Measurements from ENCODE around the gene GPSM1.

Gene GPSM1

DNA sequence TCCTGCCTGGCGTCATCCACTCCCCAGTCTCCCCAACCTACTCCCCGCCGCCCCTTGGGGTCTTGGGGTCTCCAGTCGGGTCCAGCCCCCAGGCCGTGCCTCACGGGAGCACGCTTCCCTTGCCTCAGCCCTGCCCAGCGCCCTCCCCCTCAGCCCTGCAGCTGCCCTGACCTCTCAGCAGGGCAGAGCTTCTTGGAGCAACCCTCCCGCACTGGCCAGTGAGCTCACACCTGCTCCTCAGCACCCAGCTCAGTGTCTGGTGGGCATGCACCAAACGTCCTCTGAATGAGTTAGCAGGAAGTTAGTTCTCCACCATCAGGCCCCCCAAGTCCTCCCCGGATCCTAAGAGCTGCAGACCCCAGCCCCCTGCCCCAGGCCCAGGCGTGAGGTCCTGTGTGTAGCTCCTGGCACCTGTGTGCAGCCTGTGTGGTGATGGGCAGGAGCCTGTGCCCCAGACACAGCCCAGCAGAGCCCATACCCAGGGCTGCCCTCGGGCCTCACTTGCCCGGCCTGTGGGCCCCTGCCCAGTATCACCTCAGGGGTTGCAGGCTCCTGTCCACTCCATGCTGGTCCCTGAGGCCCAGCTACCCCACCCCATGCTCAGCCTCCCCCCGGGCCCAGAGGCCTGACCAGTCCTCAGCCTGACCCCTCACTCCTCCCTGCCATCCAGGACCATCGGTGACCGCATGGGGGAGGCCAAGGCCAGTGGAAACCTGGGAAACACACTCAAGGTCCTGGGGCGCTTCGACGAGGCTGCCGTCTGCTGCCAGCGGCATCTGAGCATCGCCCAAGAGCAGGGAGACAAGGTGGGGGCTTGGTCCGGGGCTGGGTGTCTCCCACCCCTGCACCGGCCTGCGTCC is 8.2 kb downstream of the GPSM1 start:
- DNase-seq, result no peak

DNA sequence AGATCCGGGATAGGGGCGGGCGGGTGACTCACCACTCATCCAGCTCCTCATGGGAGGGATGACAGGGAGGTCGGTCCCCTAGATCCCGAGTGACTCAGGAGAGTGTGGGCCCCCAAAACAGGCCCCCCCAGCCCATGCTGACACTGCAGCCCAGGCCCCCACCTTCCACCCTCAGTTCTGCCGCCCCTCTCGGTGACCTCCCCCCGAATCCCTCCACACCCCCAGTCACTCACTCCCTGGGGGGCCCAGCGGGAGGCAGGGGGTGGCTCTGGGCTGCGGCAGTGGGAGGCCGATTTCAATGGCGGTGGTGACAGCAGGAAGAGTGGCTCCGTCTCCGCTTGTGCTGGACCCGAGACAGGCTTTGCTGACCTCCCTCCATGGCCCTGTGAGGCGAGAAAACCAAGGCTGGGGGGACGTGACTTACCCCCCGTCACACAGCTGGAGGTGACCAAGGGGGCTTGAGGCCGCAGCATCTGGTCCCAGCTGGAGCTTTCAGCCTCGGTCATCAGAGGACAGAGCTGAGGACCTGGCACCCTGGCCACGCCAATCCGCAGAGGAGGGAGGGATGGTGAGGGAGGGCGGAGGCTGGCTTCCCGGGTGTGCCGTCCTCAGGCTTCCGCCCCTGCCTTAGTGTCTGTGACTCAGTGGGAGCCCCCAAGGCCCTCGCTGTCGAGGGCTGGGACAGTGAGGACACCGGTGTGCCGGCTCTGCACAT is 9.0 kb downstream of the GPSM1 start:
- DNase-seq, result no peak

DNA sequence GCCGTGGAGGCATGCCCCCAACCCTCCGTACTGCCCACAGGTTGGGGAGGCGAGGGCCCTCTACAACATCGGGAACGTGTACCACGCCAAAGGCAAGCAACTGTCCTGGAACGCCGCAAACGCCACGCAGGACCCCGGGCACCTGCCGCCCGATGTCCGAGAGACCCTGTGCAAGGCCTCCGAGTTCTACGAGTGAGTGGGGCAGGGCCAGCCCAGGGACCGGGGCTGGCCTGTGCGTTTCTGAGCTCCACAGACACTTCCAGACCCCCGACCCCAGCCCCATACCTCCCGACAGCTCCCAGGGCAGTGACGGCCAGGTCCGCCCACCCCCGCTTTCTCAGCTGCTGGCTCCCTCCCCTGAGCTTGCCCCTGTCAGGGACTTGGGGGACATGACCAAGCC is 9.5 kb downstream of the GPSM1 start:
- DNase-seq, result no peak

DNA sequence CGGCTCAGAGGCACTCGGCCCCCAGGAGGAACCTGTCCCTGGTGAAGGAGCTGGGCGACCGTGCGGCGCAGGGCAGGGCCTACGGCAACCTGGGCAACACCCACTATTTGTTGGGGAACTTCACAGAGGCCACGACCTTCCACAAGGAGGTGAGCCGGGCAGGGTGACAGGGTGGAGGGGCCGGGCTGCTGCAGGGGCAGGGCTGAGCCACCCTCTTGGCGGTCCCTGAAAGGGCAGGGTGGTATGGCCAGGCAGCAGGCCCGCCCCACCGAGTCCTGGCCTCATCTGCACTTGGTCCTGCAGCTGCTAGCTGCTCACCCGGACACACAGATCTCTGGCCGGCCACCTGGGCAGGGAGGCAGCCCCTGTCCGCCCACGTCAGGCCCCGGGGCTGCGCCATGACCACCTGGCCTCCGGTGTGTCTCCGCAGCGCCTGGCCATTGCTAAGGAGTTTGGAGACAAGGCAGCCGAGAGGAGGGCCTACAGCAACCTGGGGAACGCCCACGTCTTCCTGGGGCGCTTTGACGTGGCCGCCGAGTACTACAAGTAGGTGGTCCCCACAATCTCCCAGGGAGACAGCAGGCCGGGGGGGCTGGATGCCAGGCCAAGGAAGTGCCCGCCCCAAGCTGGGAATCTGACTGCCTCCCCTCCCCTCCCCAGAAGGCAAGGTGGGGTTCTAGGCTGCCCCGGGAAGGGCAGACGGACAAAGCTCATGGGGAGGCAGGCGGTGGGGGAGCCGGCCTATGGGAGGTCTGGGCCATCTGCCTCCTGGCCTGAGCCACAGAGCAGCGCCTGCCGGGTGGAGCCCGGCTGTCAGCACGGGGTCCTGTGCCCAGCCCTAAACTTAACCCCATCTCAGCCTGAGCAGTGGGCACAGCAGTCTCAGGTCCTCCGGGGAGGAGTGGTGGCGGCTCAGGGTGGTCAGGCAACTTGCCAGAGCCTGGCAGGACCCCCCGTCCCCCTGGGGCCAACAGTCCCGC is 10.4 kb downstream of the GPSM1 start:
- no peak for DNase-seq

DNA sequence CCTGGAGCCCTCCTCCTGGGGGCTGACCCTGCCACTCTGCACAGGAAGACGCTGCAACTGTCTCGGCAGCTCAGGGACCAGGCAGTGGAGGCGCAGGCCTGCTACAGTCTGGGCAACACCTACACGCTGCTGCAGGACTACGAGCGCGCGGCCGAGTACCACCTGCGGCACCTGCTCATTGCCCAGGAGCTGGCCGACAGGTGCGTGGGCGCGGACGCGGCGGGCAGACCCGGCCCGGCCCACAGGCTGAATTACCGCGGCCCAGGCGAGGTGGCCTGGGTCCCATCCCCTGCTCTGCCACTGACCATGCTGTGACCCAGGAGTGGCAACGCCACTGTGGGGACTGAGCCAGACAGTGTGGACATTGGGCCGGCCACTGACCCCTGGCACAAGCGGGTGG is 11.2 kb downstream of the GPSM1 start:
- no peak for DNase-seq

DNA sequence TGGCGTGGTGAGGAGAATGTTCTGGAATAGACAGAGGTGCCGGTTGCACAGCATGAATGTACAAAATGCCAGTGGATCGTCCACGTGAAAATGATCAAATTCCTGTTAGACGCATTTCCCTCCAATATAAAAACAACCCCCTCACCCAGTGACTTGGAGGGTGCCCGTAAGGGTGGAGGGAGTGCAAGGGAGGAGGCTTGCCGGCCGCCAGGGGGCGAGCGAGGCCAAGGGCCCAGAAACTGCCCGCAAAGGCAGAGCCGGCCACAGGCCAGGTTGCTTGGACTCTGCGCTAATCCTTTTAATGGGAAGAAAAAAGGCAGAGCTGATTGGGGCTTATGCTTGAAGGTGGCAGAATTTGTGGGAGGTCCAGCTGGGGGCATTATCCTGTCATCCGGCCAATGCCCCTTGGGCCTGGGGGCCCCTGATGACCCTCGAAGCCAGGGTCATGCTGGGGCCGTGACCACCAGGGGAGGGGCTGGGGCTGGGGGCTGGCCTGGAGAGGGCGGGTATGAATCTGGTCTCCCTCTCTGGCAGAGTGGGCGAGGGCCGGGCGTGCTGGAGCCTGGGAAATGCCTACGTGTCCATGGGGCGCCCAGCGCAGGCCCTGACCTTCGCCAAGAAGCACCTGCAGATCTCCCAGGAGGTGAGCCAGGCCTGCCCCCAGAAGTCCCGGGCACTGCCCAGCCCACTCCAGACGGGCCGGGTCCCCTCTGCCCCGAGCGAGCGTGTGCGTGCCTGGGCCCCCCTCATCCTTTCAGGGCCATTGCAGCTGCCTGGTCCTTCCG is 12.0 kb downstream of the GPSM1 start:
- peak; percentile 79 for DNase-seq

DNA sequence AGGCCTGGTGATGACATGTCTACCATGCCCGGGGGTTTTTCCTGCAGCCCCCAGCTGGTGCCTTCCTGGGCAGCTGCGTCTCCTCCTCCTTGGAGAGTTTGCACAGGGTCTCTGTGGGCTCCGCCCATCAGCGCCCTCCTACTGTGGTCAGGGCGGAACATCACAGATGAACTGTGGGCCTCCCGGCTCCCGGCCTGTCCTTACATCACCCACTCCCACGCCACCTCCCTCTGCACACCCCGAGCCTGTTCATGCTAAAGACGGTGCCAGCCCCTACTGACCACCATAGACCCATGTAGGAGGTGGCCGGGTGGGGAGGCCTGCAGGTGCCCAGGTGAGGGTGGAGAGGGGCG is 12.6 kb downstream of the GPSM1 start:
- no peak for DNase-seq

DNA sequence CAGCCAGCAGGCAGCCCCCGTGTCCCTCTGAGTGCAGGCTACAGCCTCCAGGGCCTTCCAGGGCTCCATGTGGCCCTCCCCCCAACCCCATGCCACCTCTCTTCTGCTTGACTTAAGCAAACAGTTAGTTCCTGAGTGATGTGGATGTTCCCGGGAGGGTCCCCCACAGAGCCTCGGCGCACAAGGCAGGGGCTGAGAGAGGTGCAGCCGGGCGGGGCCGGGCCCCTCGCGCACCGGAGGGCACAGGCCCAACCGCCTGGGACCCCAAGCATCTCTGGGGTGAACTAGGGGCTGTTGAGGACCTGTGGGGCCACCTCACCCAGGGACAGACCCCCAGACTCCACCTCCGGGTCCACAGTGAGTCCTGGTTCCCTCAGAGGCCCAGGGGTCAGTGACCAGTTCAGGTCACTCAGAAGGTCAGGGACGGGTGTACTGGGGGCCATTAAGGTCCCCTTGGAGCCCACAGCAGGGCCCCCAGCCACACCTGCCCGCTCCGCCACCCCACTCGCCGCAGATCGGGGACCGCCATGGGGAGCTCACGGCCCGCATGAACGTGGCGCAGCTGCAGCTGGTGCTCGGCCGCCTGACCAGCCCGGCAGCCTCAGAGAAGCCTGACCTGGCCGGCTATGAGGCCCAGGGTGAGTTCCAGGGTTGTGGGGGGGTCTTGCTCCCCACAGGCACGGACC is 13.2 kb downstream of the GPSM1 start:
- no peak for DNase-seq

DNA sequence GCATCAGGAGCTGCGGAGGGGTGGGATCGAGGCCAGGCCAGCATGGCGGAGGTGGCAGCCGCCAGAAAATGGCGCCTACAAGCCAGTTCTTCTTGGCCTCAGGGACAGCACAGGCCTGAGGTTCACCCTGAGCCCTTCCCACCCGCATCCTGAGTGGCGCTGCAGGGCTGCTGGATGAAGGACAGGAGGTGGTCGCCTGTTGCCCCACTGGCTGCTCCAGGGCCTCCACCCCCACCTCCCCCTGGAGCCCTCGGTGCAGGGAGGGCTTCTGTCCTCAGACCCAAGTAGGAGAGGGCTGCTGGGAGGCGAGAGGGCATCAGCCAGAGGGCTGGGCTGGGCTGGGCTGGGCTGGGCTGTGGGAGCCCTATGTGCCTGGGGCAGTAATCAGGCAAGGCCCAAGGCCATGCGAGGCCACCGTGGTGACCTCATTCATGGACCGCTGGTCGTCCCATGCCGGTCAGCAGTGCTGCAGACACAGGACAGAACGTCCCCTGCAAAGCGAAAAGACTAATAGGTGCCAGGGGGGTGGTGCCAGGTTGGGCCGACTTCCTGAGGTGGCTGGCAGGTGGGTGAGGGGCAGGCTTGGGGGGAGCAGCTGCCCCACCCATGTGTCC is 13.8 kb downstream of the GPSM1 start:
- no peak for DNase-seq

DNA sequence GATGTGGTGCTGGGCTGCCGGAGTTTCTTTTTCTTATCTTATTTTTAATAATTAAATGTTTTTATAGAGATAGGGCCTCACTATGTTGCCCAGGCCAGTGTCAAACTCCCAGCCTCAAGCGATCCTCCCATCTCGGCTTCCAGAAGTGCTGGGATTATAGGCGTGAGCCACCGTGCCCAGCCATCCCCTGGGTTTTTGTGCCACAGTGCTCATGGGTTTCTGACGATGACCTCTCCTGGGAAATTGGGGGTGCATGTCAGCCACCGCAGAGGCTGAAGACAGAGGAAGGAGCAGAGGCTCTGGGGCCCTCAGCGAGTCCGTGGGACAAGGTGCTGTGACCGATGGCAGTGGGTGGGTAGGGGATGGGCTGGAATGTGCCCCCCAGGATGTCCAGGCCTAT is 14.4 kb downstream of the GPSM1 start:
- DNase-seq, result no peak

DNA sequence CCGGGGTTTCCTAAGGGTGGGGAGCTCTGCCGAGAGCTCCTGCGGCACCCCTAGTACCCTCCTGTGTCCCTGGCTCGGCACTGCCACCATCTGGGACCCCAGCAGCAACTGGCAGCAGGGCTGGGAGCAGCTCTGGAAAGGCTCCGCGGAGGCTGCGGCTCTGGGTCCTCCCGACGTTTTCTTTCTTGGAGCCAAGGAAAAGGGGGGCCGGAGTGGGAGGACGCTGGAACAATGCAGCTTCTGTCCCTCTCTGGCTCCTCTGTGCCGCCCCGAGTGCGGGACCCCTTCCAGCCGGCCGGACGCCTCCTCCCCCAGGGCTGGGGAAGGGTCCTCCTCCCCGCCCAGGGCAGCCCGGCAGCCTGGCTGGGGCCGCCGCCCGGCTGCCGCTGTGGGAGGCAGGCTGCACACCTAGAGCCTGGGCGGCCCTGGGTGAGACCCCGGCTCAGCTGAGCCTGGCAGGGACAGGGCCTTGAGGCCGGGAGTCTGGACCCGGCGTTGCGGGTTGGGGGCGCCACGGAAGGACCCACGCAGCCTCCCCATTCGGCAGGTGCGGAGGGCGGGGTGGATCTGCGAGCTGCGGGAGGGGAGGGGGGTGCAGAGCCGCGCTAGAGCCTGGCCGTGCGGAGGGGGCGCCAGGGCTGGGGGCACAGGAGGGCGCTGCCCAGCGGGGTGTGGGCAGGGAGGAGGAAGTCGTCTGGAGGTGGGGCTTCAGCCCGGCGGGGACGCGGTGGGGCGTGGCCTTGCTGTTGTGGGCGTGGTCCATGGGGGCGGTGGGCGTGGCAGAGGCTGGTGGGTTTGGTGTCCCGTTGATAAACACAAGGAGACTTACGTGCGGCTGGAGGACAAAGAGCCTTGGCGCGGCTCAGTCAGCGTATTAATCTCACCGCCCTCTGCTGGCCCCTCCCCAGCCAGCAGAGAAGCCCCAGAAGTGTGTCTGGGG is 15.1 kb downstream of the GPSM1 start:
- peak; percentile 94 for DNase-seq

DNA sequence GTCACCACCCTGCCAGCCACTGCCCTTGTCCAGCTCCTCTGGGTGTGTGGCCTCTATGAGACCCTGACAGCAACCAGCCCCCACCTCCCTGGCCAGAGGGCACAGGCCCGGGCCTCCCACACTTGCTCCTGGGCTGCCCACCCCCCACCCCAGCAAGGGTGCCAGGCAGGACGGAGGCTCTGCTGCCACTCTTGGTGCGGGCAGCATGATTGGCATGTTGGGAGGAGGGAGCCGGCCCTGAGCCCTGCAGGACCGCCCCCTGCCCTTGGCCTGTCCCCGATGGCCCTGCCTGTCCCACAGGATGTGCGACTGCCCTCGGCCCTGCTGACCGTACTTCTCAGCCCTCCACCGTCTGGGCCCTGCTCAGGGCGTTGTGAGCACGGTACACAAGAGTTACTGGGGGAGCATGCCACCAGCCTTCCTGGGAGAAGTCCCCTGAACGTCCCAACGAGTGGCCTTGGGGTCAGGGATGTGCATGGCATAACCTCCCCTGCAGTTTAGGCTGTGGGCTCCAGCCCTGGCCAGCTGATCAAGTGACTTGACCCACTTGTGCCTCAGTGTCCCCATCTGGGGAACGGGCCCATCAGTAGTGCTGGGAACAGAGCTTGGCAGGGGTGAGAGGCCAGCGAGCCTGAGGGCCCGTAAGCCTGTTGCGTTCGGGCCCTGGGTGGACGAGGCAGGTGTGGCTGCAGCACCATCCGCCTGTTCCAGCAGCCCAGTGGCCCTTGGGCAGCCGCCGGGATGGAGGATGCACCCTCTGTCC is 16.0 kb downstream of the GPSM1 start:
- no peak for DNase-seq

DNA sequence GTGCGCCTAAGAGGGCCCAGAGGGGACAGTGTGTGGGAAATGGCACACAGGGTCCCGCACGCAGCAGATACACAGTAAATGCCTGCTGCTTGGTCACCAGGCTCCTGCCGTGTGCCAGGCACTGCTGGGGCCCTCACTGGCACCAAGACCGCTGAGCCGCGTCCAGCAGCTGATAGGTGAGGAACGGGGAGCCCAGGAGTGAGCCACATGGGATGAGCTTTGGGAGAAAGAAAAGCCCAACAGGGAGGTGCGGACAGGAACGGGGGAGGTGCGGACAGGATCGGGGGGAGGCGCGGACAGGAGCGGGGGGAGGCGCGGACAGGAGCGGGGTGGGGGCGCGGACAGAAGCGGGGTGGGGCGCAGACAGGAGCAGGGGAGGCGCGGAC is 16.5 kb downstream of the GPSM1 start:
- peak; percentile 12 for DNase-seq

DNA sequence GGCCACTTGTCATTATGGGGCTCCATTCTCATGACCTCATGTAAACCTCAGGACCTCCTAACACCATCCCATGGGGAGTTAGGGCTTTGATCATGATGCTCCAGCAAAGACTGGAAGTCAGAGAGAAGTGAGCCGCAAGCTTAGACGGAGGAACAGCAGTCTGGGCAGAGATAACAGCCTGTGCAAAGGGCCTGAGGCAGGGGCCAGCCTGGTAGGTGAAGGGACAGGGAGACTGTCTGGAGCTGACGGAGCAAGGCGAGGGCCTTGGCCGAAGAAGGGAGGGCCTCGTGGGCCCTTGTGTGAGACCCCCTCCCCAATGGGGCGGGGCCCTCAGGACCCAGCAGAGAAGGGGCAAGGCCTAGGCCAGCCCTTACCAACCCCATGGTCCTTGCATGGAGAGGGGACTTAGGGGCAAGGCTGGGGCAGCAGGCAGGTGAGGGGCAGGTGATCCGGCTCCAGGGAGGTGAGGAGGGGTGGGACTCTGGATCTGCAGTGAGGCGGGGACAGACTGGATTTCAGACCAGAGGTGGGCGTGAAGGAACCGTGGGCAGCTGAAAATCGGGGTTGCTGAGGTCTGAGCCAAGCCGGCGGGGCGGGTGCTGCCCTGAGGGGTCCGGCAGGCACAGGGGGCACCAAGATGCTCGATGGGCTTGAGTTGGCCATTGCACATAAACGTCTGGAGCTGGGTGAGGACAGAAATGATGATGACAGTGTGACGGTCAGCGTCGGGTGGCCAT is 17.4 kb downstream of the GPSM1 start:
- peak; percentile 9 for DNase-seq

DNA sequence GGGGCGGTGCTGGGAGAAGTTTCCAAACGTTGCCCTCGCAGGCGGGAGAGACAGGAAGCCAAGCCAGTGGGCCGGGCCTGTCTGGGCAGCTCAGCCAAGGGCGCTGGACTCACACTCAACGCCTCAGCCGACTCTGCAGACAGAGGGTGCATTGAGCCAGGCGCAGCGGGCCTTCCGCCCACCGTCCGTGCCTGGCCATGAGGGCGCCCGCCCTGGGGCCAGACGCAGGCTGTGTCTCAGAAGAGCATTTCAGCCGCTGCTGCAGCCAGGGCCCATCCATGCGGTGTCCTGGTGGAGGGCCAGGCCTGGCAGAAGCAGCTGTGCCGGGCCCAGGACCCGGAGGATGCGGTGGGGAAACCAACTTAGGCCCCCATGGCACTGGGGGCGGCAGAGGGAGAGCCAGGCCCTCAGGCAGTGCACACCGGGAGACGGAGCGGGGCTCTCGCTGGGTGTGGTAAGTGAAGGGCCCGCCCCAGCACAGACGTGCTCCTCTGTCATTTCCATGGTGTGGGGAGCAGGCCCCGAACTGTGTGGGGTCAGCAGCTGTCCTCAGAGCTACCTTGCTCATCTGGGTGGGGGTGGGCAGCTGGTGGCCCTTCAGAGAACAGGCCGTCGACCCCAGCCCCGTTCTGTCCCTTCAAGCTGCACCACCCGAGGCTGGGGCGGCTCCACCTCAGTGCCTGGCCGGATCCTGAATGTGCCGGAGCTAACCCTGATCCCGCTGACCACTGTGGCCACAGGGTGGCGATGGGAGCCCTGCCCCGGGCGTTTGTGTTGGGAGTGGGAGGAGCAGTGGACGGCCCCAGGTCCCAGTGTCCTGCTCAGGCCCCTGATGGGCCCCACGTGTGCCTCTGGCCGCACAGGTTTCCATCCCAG is 18.2 kb downstream of the GPSM1 start:
- DNase-seq, result peak; percentile 62

DNA sequence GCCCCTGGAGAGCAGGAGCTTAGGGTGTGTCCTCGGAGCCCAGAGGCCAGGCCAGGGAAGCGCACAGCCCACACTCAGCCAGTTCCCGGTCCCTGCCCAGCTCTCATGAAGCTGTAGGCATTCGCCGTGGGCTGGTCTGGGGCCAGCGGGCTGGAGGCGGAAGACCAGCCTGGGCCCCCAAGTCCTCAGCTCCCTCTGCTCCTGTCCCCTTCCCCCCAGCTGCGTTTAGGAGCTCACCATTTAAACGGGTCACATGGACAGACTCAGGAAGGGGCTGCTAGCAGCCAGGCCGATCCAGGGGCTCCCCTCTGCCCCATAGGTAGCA is 18.8 kb downstream of the GPSM1 start:
- no peak for DNase-seq

DNA sequence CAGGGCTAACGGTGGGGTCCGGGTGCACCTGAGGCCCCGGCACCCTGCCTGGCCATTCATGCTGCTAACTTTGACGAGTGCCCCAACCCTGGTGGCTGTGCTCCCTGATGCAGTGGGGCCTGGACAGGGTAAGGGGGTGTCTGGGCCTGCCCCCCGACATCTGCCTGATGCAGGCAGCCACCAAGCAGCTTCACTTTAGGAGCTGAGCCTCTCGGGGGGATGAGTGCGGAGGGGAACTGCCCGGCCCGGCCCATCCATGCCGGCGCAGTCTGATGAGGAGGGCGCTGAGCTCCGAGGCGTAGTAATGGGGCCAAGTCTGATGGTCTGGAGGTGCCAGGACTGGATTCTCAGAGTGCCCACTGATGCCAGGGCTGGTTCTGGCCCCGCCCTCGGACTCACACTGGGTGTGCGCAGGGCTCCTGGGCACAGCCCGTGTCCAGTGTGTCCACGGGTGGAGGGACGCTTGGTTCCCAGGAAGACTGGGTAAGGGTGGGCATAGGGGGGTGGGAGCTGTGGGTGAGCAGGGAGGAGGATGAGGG is 19.7 kb downstream of the GPSM1 start:
- no peak for DNase-seq
